CD4-positive, alpha-beta T cell treated with Interleukin-17A for 1 hour (primary cell): ENCODE results near the gene KMT2D.
A peak's percentile ranks its signal among the peaks of the same experiment; 100 is the strongest.

ENCODE experiments used
- DNase-seq: peaks from one replicate; pipeline ENCODE4 v3.0.0-alpha.2; 2020

KMT2D gene

GRCh38 chr12:49060237-49061156, at the start of gene KMT2D:
Gene KMT2D (minus strand): TSS chr12:49060794. CDS start chr12:49055324, 5,470 bp downstream.
- DNase-seq: peak; percentile 91

GRCh38 chr12:49109641-49110463, 49.3 kb upstream of the KMT2D start:
- peak; percentile 36 for DNase-seq

- no peak for DNase-seq
These were observed 48.4 kb upstream of the KMT2D start for GRCh38 chr12:49108958-49109404.

GRCh38 chr12:49105504-49106084, 45.0 kb upstream of the KMT2D start:
- no peak for DNase-seq

GRCh38 chr12:49104822-49105221, 44.2 kb upstream of the KMT2D start:
- no peak for DNase-seq

GRCh38 chr12:49100380-49100779, 39.8 kb upstream of the KMT2D start:
- no peak for DNase-seq

GRCh38 chr12:49098703-49099102, 38.1 kb upstream of the KMT2D start:
- DNase-seq: no peak

- peak; percentile 74 for DNase-seq
These were observed 37.4 kb upstream of the KMT2D start for GRCh38 chr12:49098035-49098451.

- DNase-seq: no peak
These were observed 36.8 kb upstream of the KMT2D start for GRCh38 chr12:49097381-49097780.

GRCh38 chr12:49094975-49095365, 34.4 kb upstream of the KMT2D start:
- no peak for DNase-seq

GRCh38 chr12:49094160-49094974, 33.8 kb upstream of the KMT2D start, which contains the start of gene DHH:
Gene DHH (minus strand): TSS chr12:49094801. CDS start chr12:49094512, 289 bp downstream.
- no peak for DNase-seq

- no peak for DNase-seq
These were observed 33.2 kb upstream of the KMT2D start for GRCh38 chr12:49093792-49094159.

GRCh38 chr12:49092816-49093406, 32.3 kb upstream of the KMT2D start:
- DNase-seq: no peak

GRCh38 chr12:49092086-49092815, 31.7 kb upstream of the KMT2D start:
- peak; percentile 67 for DNase-seq

GRCh38 chr12:49091836-49092085, 31.2 kb upstream of the KMT2D start:
- no peak for DNase-seq

- DNase-seq: no peak
These were observed 30.7 kb upstream of the KMT2D start for GRCh38 chr12:49091056-49091835.

- DNase-seq: peak; percentile 28
These were observed 29.5 kb upstream of the KMT2D start for GRCh38 chr12:49089821-49090773.

- no peak for DNase-seq
These were observed 28.3 kb upstream of the KMT2D start for GRCh38 chr12:49088932-49089330.

- DNase-seq: peak; percentile 82
These were observed 27.7 kb upstream of the KMT2D start for GRCh38 chr12:49088150-49088931.
